GM12878 (cell line): ENCODE measurements around the gene TATDN2. TPM values are rescaled to one million over a fixed set of nuclear protein-coding genes. Genes with fewer than 3 reads are reported as not detected.

ENCODE experiments used
- BACH1 ChIP-seq: fragments of 450-650 bp; IDR thresholded peaks from 2 replicates; pipeline ENCODE4 v1.6.1; 2017; ENCODE audit warnings: mild to moderate bottlenecking, borderline replicate concordance
- CREB1 ChIP-seq: IDR thresholded peaks from 2 replicates; pipeline ENCODE4 v1.6.1; 2012; ENCODE audit warnings: low read depth, mild to moderate bottlenecking, inconsistent platforms
- EED ChIP-seq: sonication (generic); IDR thresholded peaks from 2 replicates; pipeline ENCODE4 v1.6.1; 2016; ENCODE audit warnings: antibody characterized with exemption, low read depth
- GABPA ChIP-seq: IDR thresholded peaks from 2 replicates; pipeline ENCODE4 v1.6.1; 2014; ENCODE audit warnings: antibody characterized with exemption, low read depth, mild to moderate bottlenecking, inconsistent platforms
- GATAD2B ChIP-seq: fragments of 450-650 bp; conservative IDR thresholded peaks from 2 replicates; pipeline ENCODE4 v1.6.1; 2017; ENCODE audit warnings: low read depth, mild to moderate bottlenecking, moderate library complexity
- HCFC1 ChIP-seq: fragments of 150-350 bp; IDR thresholded peaks from 2 replicates; pipeline ENCODE4 v1.6.1; 2014; ENCODE audit warnings: low read length
- HDGF ChIP-seq: fragments of 450-650 bp; IDR thresholded peaks from 2 replicates; pipeline ENCODE4 v1.6.1; 2016; ENCODE audit warnings: antibody characterized with exemption
- IKZF2 ChIP-seq, 2 experiments: fragments of 450-650 bp; IDR thresholded peaks; 2 replicates each; pipeline ENCODE4 v1.6.1; 2017; ENCODE audit warnings: mild to moderate bottlenecking in 2 of 2, moderate library complexity in 2 of 2
- KDM1A ChIP-seq: fragments of 200-600 bp; sonication (generic); IDR thresholded peaks from 2 replicates; pipeline ENCODE4 v1.6.1; 2016; ENCODE audit warnings: borderline replicate concordance
- MEF2B ChIP-seq: fragments of 450-650 bp; IDR thresholded peaks from 2 replicates; pipeline ENCODE4 v1.6.1; 2018; ENCODE audit warnings: mild to moderate bottlenecking, moderate library complexity; ENCODE audit not compliant: partially characterized antibody, poor library complexity, severe bottlenecking
- MTA3 ChIP-seq: IDR thresholded peaks from 2 replicates; pipeline ENCODE4 v1.6.1; 2012; ENCODE audit warnings: low read length, inconsistent platforms, borderline replicate concordance
- MXI1 ChIP-seq: fragments of 150-350 bp; IDR thresholded peaks from 2 replicates; pipeline ENCODE4 v1.6.1; 2011; ENCODE audit warnings: low read depth, mild to moderate bottlenecking, inconsistent platforms, low read length, improper control_type of control experiment
- NFYA ChIP-seq: IDR thresholded peaks from 2 replicates; pipeline ENCODE4 v1.6.1; 2011; ENCODE audit warnings: low read depth, mild to moderate bottlenecking, low read length, improper control_type of control experiment, borderline replicate concordance
- PAX8 ChIP-seq: fragments of 450-650 bp; IDR thresholded peaks from 2 replicates; pipeline ENCODE4 v1.6.1; 2017; ENCODE audit warnings: mild to moderate bottlenecking, moderate library complexity
- RUNX3 ChIP-seq: IDR thresholded peaks from 2 replicates; pipeline ENCODE4 v1.6.1; 2012; ENCODE audit warnings: low read length, inconsistent platforms
- SMARCA5 ChIP-seq: fragments of 450-650 bp; IDR thresholded peaks from 2 replicates; pipeline ENCODE4 v1.6.1; 2017; ENCODE audit warnings: mild to moderate bottlenecking
- STAT3 ChIP-seq: IDR thresholded peaks from 2 replicates; pipeline ENCODE4 v1.6.1; 2011; ENCODE audit warnings: low read depth, low read length, improper control_type of control experiment
- TAF1 ChIP-seq: IDR thresholded peaks from 2 replicates; pipeline ENCODE4 v1.6.1; 2011; ENCODE audit warnings: mild to moderate bottlenecking, low read depth, low read length, borderline replicate concordance
- TARDBP ChIP-seq: IDR thresholded peaks from 2 replicates; pipeline ENCODE4 v1.6.1; 2016; ENCODE audit warnings: borderline replicate concordance
- TCF7 ChIP-seq: IDR thresholded peaks from 2 replicates; pipeline ENCODE4 v1.6.1; 2014; ENCODE audit warnings: antibody characterized with exemption, borderline replicate concordance
- ZNF274 ChIP-seq: IDR thresholded peaks from one replicate; pipeline ENCODE4 v1.8.0; 2011; ENCODE audit not compliant: insufficient read length, insufficient read depth
- polyA plus RNA-seq, 11 experiments: library from polyadenylated mRNA; depleted of rRNA in 4 of 11; unstranded in 6 of 11; stranded (reverse) in 5 of 11; fragments of >200 nt; fragmentation: Nextera tagmentation in 4 of 11; fragmentation: Illumina TruSeq in 1 of 11; extraction: Ambion mirVana in 4 of 11; extraction: Trizol in 1 of 11; gene quantifications; 1 replicate in 1 of 11; 2 replicates in 10 of 11; pipeline versions ENCODE4 v1.2.1 to v1.2.3, GENCODE V29; 2011 to 2016; ENCODE audit warnings: inconsistent platforms in 2 of 11, missing spikeins in 2 of 11, low read depth in 1 of 11
- total RNA-seq, 4 experiments: library from RNA; depleted of rRNA in 3 of 4; stranded (reverse); fragments of >200 nt in 3 of 4; fragmentation: Illumina TruSeq in 1 of 4; extraction: Trizol in 1 of 4; gene quantifications; 2 replicates each; pipeline versions ENCODE4 v1.2.1 to v1.2.3, GENCODE V29; 2013 to 2021
- TF ChIP-seq, protein P1 (sequence below): IDR thresholded peaks from 2 replicates; pipeline ENCODE4 v1.6.1; 2012; ENCODE audit warnings: low read depth, low read length, improper control_type of control experiment
- TF ChIP-seq, protein P2 (sequence below): IDR thresholded peaks from 2 replicates; pipeline ENCODE4 v1.6.1; 2011; ENCODE audit warnings: borderline replicate concordance, low read depth, mild to moderate bottlenecking, moderate library complexity, mixed read lengths, low read length; ENCODE audit not compliant: insufficient read depth; ENCODE audit errors: extremely low read length
- TF ChIP-seq, protein P3 (sequence below): fragments of 450-650 bp; IDR thresholded peaks from 2 replicates; pipeline ENCODE4 v1.6.1; 2017; ENCODE audit warnings: mild to moderate bottlenecking, low read depth, inconsistent platforms; ENCODE audit not compliant: poor library complexity, severe bottlenecking
- TF ChIP-seq, protein P4 (sequence below): fragments of 450-650 bp; IDR thresholded peaks from 2 replicates; pipeline ENCODE4 v1.6.1; 2014; ENCODE audit warnings: mild to moderate bottlenecking

Gene TATDN2
- total and polyA plus RNA-seq, 10 of the 15 experiments (the other 5 are each of a cell fraction or from before 2014, with no cell fraction given), result 4.2 to 36.5 (median 15.8) TPM

DNA sequence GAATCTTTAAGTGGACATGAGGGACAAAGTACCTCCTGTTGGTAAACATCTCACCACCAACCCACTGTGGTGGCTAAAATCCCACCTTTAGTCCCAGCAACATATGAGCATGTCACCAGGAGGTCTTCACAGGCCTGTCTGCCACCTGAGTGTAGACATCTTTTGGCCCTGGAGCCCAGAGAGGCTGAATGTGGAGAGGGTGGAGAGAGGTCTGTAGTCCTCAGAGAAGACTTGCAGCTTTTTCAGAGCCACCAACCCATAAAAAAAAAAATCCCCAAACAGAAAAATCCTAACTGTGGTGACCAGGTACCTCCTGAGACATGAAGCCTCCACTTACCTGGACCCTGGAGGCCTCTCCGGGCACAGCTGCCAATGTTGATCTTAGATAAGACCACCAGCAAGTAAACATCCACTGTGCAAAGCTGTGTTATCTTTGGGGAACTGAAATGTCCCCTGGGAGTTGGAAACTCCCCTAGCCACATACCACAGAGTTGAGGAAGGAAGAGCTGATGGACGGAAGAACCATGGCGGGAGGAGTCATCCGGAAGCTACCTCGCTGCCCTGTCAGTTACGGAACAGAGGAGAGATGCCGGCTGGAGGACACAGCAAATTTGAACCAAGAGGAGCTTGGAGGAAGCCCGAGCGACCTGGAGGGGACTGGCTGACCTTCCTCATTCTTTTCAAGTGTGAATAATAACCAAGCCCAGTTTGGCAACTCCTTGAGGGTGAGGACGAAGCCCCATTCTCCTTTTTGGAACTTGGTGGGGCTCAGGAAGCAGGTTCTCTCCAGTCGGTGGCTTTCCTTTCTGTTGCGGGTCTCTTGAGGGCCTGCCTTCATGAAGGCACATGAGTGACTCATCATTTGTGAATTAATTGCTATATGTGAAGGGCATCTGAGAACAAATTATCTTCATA is 44.5 kb downstream of the TATDN2 start, which contains the start of gene GHRL (continued):
- TF ChIP-seq MEF2B (peak; percentile 99), EED (peak; percentile 79), TAF1 (peak; percentile 62), RUNX3 (peak; percentile 97), KDM1A (no peak), PAX8 (no peak), CREB1 (no peak), HCFC1 (no peak), SMARCA5 (no peak), MXI1 (peak; percentile 59; the same call in 1 of the 2 replicates), TARDBP (no peak), IKZF2 (IDR thresholded peaks at IDR 0.05) (peak; percentile 79 to 84), GATAD2B (no peak), GABPA (no peak), BACH1 (no peak), ZNF274 (no peak), STAT3 (no peak), TCF7 (no peak; the same call in 1 of the 2 replicates), MTA3 (no peak; the same call in 1 of the 2 replicates), HDGF (peak; percentile 62; the same call in 1 of the 2 replicates), NFYA (no peak)
- TF ChIP-seq, protein P1, sequence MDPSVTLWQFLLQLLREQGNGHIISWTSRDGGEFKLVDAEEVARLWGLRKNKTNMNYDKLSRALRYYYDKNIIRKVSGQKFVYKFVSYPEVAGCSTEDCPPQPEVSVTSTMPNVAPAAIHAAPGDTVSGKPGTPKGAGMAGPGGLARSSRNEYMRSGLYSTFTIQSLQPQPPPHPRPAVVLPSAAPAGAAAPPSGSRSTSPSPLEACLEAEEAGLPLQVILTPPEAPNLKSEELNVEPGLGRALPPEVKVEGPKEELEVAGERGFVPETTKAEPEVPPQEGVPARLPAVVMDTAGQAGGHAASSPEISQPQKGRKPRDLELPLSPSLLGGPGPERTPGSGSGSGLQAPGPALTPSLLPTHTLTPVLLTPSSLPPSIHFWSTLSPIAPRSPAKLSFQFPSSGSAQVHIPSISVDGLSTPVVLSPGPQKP, result 0 out of 2 replicates have a peak, but pooled peaks have one; percentile 41
- TF ChIP-seq, protein P2, sequence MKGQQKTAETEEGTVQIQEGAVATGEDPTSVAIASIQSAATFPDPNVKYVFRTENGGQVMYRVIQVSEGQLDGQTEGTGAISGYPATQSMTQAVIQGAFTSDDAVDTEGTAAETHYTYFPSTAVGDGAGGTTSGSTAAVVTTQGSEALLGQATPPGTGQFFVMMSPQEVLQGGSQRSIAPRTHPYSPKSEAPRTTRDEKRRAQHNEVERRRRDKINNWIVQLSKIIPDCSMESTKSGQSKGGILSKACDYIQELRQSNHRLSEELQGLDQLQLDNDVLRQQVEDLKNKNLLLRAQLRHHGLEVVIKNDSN, result no peak
- TF ChIP-seq, protein P3, sequence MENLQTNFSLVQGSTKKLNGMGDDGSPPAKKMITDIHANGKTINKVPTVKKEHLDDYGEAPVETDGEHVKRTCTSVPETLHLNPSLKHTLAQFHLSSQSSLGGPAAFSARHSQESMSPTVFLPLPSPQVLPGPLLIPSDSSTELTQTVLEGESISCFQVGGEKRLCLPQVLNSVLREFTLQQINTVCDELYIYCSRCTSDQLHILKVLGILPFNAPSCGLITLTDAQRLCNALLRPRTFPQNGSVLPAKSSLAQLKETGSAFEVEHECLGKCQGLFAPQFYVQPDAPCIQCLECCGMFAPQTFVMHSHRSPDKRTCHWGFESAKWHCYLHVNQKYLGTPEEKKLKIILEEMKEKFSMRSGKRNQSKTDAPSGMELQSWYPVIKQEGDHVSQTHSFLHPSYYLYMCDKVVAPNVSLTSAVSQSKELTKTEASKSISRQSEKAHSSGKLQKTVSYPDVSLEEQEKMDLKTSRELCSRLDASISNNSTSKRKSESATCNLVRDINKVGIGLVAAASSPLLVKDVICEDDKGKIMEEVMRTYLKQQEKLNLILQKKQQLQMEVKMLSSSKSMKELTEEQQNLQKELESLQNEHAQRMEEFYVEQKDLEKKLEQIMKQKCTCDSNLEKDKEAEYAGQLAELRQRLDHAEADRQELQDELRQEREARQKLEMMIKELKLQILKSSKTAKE, result no peak
- TF ChIP-seq, protein P4, sequence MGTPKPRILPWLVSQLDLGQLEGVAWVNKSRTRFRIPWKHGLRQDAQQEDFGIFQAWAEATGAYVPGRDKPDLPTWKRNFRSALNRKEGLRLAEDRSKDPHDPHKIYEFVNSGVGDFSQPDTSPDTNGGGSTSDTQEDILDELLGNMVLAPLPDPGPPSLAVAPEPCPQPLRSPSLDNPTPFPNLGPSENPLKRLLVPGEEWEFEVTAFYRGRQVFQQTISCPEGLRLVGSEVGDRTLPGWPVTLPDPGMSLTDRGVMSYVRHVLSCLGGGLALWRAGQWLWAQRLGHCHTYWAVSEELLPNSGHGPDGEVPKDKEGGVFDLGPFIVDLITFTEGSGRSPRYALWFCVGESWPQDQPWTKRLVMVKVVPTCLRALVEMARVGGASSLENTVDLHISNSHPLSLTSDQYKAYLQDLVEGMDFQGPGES, result no peak
